HepG2 (cell line): ENCODE measurements around the gene MCRIP2. TPM values are rescaled to one million over a fixed set of nuclear protein-coding genes. Genes with fewer than 3 reads are reported as not detected.

Experiments
- DRAP1 ChIP-seq: IDR thresholded peaks from 2 replicates; pipeline ENCODE4 v1.6.1; 2016; ENCODE audit warnings: missing genetic modification reagents, missing compliant biosample characterization
- HMGA1 ChIP-seq: sonication (generic); formaldehyde crosslinking; conservative IDR thresholded peaks from 2 replicates; pipeline ENCODE4 v1.4.0; 2020; ENCODE audit warnings: missing genetic modification reagents
- KLF9 ChIP-seq: IDR thresholded peaks from 2 replicates; pipeline ENCODE4 v1.6.1; 2016; ENCODE audit warnings: low read depth
- MYC ChIP-seq: sonication (generic); formaldehyde crosslinking; IDR thresholded peaks from 2 replicates; pipeline ENCODE4 v1.9.0; 2021; ENCODE audit warnings: missing genetic modification reagents, borderline replicate concordance
- NFE2 ChIP-seq: sonication (generic); formaldehyde crosslinking; IDR thresholded peaks from 2 replicates; pipeline ENCODE4 v1.4.0; 2020; ENCODE audit warnings: missing genetic modification reagents
- NKX3-1 ChIP-seq: sonication (generic); formaldehyde crosslinking; IDR thresholded peaks from 2 replicates; pipeline ENCODE4 v1.5.0; 2020; ENCODE audit warnings: missing genetic modification reagents
- NR2C2 ChIP-seq: sonication (generic); formaldehyde crosslinking; IDR thresholded peaks from 2 replicates; pipeline ENCODE4 v1.4.0; 2020; ENCODE audit warnings: missing genetic modification reagents, mild to moderate bottlenecking, moderate library complexity, borderline replicate concordance
- PAF1 ChIP-seq: IDR thresholded peaks from 2 replicates; pipeline ENCODE4 v1.6.1; 2016; ENCODE audit warnings: missing genetic modification reagents, missing compliant biosample characterization
- SIN3B ChIP-seq: fragments of 150-350 bp; IDR thresholded peaks from 2 replicates; pipeline ENCODE4 v1.6.1; 2014; ENCODE audit warnings: low read length
- YY1 ChIP-seq: IDR thresholded peaks from 2 replicates; pipeline ENCODE4 v1.6.1; 2011; ENCODE audit warnings: low read length, low read depth, moderate library complexity, mild to moderate bottlenecking; ENCODE audit not compliant: insufficient read depth, insufficient replicate concordance
- ZNF256 ChIP-seq: sonication (generic); formaldehyde crosslinking; conservative IDR thresholded peaks from 2 replicates; pipeline ENCODE4 v1.4.0; 2020; ENCODE audit warnings: missing genetic modification reagents
- ZNF282 ChIP-seq: fragments of 450-650 bp; IDR thresholded peaks from 2 replicates; pipeline ENCODE4 v1.6.1; 2018; ENCODE audit not compliant: partially characterized antibody
- ZNF407 ChIP-seq: sonication (generic); formaldehyde crosslinking; IDR thresholded peaks from one replicate; pipeline ENCODE4 v1.5.1; 2020; ENCODE audit warnings: mild to moderate bottlenecking, missing genetic modification reagents; ENCODE audit errors: not compliant biosample characterization
- polyA plus RNA-seq, 8 experiments: library from polyadenylated mRNA; depleted of rRNA in 3 of 8; stranded (reverse) in 7 of 8; unstranded in 1 of 8; fragments of >200 nt; fragmentation: Illumina TruSeq in 4 of 8; extraction: Trizol in 4 of 8; gene quantifications; 2 replicates each; pipeline versions ENCODE4 v1.2.1 to v1.2.3, GENCODE V29; 2011 to 2016; ENCODE audit warnings: low read depth in 4 of 8, missing spikeins in 1 of 8, mixed read lengths in 1 of 8; ENCODE audit not compliant: insufficient read depth in 1 of 8
- total RNA-seq, 5 experiments: library from RNA; depleted of rRNA; stranded (reverse); fragments of >200 nt; fragmentation: Illumina TruSeq; extraction: Trizol; gene quantifications; 2 replicates each; pipeline ENCODE4 v1.2.3, GENCODE V29; 2016; ENCODE audit warnings: low read depth in 1 of 5
- TF ChIP-seq, protein P1 (sequence below): sonication (generic); formaldehyde crosslinking; IDR thresholded peaks from 2 replicates; pipeline ENCODE4 v1.5.1; 2020; ENCODE audit warnings: missing genetic modification reagents, mild to moderate bottlenecking, borderline replicate concordance
- TF ChIP-seq, protein P2 (sequence below): sonication (generic); formaldehyde crosslinking; IDR thresholded peaks from 2 replicates; pipeline ENCODE4 v1.8.0; 2022; ENCODE audit warnings: mild to moderate bottlenecking, missing genetic modification reagents
- TF ChIP-seq, protein P3 (sequence below): sonication (generic); formaldehyde crosslinking; IDR thresholded peaks from 2 replicates; pipeline ENCODE4 v1.4.0; 2020; ENCODE audit warnings: mild to moderate bottlenecking, missing genetic modification reagents

MCRIP2 gene
- total and polyA plus RNA-seq, 2 of the 13 experiments (the other 11 are each of a cell fraction or from before 2014, with no cell fraction given): 39.6 to 76.7 TPM

- TF ChIP-seq ZNF407: no peak
- TF ChIP-seq SIN3B: no peak
- no peak for TF ChIP-seq YY1
- TF ChIP-seq, protein P1, sequence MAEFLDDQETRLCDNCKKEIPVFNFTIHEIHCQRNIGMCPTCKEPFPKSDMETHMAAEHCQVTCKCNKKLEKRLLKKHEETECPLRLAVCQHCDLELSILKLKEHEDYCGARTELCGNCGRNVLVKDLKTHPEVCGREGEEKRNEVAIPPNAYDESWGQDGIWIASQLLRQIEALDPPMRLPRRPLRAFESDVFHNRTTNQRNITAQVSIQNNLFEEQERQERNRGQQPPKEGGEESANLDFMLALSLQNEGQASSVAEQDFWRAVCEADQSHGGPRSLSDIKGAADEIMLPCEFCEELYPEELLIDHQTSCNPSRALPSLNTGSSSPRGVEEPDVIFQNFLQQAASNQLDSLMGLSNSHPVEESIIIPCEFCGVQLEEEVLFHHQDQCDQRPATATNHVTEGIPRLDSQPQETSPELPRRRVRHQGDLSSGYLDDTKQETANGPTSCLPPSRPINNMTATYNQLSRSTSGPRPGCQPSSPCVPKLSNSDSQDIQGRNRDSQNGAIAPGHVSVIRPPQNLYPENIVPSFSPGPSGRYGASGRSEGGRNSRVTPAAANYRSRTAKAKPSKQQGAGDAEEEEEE (CRISPR knock-in tag): no peak
- TF ChIP-seq, protein P2, sequence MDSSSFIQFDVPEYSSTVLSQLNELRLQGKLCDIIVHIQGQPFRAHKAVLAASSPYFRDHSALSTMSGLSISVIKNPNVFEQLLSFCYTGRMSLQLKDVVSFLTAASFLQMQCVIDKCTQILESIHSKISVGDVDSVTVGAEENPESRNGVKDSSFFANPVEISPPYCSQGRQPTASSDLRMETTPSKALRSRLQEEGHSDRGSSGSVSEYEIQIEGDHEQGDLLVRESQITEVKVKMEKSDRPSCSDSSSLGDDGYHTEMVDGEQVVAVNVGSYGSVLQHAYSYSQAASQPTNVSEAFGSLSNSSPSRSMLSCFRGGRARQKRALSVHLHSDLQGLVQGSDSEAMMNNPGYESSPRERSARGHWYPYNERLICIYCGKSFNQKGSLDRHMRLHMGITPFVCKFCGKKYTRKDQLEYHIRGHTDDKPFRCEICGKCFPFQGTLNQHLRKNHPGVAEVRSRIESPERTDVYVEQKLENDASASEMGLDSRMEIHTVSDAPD (CRISPR knock-in tag): no peak
- TF ChIP-seq, protein P3, sequence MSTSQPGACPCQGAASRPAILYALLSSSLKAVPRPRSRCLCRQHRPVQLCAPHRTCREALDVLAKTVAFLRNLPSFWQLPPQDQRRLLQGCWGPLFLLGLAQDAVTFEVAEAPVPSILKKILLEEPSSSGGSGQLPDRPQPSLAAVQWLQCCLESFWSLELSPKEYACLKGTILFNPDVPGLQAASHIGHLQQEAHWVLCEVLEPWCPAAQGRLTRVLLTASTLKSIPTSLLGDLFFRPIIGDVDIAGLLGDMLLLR (CRISPR knock-in tag): no peak
- no peak for TF ChIP-seq KLF9
- peak; percentile 51; the same call in 1 of the 2 replicates for TF ChIP-seq MYC (CRISPR knock-in tag)
- TF ChIP-seq ZNF256 (CRISPR knock-in tag): no peak
- no peak for TF ChIP-seq ZNF282
- no peak for TF ChIP-seq NKX3-1 (CRISPR knock-in tag)
- no peak for TF ChIP-seq NFE2
- TF ChIP-seq PAF1 (CRISPR knock-in tag): no peak
- no peak for TF ChIP-seq NR2C2
- no peak for TF ChIP-seq DRAP1 (CRISPR knock-in tag)
- TF ChIP-seq HMGA1 (CRISPR knock-in tag): no peak
Observed at GRCh38 chr16:680967-681745, 39.5 kb downstream of the MCRIP2 start (continued).
